PFSK-1 (cell line): Measurements from ENCODE around the gene RPL5.

Source experiments
- FOXP2 ChIP-seq: optimal IDR thresholded peaks from 2 replicates; pipeline ENCODE3; 2011; ENCODE audit warnings: borderline replicate concordance, control low read depth, inconsistent platforms; ENCODE audit not compliant: insufficient read depth; ENCODE audit errors: extremely low read length, extremely low read depth
- POLR2AphosphoS5 ChIP-seq: IDR thresholded peaks from 2 replicates; pipeline ENCODE4 v1.6.1; 2012; ENCODE audit warnings: low read depth, mild to moderate bottlenecking, control low read depth, low read length, moderate library complexity
- SIN3A ChIP-seq: IDR thresholded peaks from 2 replicates; pipeline ENCODE4 v1.6.1; 2012; ENCODE audit warnings: mild to moderate bottlenecking, low read length, moderate library complexity, borderline replicate concordance; ENCODE audit not compliant: insufficient read depth
- TAF1 ChIP-seq: IDR thresholded peaks from 2 replicates; pipeline ENCODE4 v1.6.1; 2012; ENCODE audit warnings: low read length, control low read depth, borderline replicate concordance; ENCODE audit not compliant: insufficient read depth
- TF ChIP-seq, protein P1 (sequence below), 2 experiments: IDR thresholded peaks; 2 replicates each; pipeline versions ENCODE4 v1.6.1 to v1.8.0; 2011 to 2012; ENCODE audit warnings: low read depth in 2 of 2, low read length in 2 of 2, control low read depth in 1 of 2, inconsistent platforms in 1 of 2, mild to moderate bottlenecking in 1 of 2, moderate library complexity in 1 of 2; ENCODE audit not compliant: insufficient read depth in 1 of 2

The RPL5 gene

DNA sequence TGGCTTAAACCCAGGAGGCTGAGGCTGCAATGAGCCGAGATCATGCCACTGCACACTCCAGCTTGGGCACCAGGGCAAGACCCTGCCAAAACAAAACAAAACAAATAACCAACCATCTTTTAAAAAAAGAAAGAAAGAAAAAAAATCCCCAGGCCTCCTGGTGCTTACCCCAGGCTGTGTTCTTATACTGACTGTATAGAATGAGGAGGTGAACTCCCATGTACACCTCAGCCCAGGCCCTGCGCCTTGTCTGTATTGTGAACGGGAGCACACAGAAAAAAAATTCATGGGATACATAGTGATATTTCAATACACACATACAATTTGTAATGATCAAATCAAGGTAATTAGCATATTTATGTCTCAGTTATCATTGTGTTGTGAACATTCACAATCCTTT, 14.1 kb downstream of the RPL5 start:
- TF ChIP-seq SIN3A (no peak), FOXP2 (no peak), TAF1 (no peak), POLR2AphosphoS5 (no peak)
- TF ChIP-seq, protein P1, sequence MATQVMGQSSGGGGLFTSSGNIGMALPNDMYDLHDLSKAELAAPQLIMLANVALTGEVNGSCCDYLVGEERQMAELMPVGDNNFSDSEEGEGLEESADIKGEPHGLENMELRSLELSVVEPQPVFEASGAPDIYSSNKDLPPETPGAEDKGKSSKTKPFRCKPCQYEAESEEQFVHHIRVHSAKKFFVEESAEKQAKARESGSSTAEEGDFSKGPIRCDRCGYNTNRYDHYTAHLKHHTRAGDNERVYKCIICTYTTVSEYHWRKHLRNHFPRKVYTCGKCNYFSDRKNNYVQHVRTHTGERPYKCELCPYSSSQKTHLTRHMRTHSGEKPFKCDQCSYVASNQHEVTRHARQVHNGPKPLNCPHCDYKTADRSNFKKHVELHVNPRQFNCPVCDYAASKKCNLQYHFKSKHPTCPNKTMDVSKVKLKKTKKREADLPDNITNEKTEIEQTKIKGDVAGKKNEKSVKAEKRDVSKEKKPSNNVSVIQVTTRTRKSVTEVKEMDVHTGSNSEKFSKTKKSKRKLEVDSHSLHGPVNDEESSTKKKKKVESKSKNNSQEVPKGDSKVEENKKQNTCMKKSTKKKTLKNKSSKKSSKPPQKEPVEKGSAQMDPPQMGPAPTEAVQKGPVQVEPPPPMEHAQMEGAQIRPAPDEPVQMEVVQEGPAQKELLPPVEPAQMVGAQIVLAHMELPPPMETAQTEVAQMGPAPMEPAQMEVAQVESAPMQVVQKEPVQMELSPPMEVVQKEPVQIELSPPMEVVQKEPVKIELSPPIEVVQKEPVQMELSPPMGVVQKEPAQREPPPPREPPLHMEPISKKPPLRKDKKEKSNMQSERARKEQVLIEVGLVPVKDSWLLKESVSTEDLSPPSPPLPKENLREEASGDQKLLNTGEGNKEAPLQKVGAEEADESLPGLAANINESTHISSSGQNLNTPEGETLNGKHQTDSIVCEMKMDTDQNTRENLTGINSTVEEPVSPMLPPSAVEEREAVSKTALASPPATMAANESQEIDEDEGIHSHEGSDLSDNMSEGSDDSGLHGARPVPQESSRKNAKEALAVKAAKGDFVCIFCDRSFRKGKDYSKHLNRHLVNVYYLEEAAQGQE (IDR thresholded peaks at IDR 0.05; ENCODE audit: insufficient read depth in 1 of 2, low read depth in 2 of 2, low read length in 2 of 2), result no peak

DNA sequence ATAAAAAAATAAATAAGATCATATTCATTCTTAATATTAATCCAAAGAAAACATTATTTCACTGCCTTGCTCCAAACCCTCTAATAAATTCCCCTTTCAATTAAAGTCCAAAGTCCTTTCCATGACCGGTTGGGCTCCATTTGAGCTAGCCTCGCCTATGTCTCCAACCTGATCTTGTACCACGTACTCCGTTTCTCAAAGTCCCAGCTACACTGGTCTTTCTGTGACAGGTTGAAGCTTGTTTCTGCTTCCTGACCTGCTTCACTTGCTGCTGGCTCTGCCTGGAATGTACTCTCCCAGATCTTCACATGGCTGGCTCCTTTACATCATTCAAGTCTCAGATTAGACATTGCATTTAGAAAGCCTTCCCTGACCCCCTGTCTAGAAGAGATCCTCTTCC, 16.4 kb downstream of the RPL5 start:
- TF ChIP-seq POLR2AphosphoS5 (no peak), TAF1 (no peak), FOXP2 (no peak), SIN3A (no peak)
- TF ChIP-seq, protein P1 (IDR thresholded peaks at IDR 0.05; ENCODE audit: insufficient read depth in 1 of 2, low read depth in 2 of 2, low read length in 2 of 2), result no peak

DNA sequence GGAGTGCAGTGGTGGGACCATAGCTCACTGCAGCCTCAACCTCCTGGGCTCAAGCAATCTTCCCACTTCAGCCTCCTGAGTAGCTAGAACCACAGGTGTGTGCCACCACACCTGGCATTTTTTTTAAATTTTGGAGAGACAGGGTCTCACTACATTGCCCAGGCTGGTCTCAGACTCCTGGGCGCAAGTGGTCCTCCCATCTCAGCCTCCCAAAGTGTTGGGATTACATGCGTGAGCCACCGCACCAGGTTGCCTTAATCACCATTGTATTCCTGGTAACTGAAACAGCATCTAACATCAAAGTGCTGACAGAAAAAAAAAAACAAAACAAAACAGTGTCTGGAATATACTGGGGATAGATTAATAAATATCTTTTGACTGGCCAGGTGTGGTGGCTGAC, 18.2 kb downstream of the RPL5 start:
- TF ChIP-seq, protein P1 (IDR thresholded peaks at IDR 0.05; ENCODE audit: insufficient read depth in 1 of 2, low read depth in 2 of 2, low read length in 2 of 2), result no peak
- TF ChIP-seq FOXP2 (no peak), TAF1 (no peak), POLR2AphosphoS5 (no peak), SIN3A (no peak)

DNA sequence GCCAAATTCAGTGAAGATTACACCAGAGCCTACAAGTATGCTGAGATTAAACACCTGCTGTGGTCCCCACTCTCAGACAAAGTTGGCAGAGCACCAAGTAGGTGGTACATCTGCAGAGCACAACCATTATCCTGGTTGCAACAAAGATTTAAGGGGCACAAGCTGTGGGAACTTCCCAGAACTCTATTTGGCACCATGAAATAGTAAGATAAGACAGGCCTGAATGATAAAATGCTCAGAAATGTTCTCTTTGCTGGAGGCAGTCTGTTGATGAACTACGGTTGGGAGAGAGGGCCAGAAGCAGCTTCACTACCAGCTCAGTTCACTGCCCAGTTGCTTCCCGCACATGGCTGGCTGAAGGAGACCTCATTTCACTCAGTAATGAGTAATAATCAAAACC, 19.9 kb downstream of the RPL5 start:
- TF ChIP-seq TAF1 (no peak), SIN3A (no peak)
- TF ChIP-seq, protein P1 (IDR thresholded peaks at IDR 0.05; ENCODE audit: insufficient read depth in 1 of 2, low read depth in 2 of 2, low read length in 2 of 2), result no peak

DNA sequence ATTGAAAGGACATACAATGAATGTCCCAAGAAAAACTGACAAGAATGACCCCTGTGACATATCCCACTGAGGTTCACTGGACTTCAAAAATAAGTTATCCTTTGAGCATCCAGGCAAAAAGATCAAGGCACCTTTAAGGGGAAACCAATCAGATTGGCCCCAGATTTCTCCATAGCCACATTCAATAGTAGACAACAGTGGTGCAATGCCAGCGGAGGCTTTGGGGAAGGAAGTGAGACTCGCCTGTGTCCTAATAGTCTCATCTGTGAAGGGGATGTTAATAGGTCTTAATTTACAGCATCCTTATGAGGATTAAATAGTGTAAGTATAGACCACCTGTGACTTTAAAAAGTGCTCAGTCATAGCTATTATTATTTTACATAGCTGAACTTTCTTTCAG, 21.5 kb downstream of the RPL5 start:
- TF ChIP-seq FOXP2, result no peak
- TF ChIP-seq POLR2AphosphoS5, result no peak
- TF ChIP-seq TAF1, result no peak
- TF ChIP-seq, protein P1 (IDR thresholded peaks at IDR 0.05; ENCODE audit: insufficient read depth in 1 of 2, low read depth in 2 of 2, low read length in 2 of 2), result no peak
